Measurements from ENCODE around the gene DMAC2.
"Not testable (repeated sequence)": the region's sequence is repeated elsewhere in the genome, so short reads cannot be mapped to it uniquely, and the experiment has no call there.

DMAC2 gene

DNA sequence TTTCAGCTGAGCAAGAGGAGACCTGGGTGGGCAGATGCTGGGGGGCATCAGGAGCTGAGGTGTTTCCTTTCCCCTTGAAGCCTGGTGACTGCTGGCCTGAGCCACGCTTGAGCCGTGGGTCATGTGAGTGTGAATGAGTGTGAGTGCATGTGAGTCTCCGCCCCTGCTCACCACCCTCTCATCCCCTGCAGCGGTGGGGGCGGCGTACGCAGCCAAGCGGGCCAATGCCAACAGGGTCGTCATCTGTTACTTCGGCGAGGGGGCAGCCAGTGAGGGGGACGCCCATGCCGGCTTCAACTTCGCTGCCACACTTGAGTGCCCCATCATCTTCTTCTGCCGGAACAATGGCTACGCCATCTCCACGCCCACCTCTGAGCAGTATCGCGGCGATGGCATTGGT, 17.7 kb downstream of the DMAC2 start:
- no peak for DNase-seq

DNA sequence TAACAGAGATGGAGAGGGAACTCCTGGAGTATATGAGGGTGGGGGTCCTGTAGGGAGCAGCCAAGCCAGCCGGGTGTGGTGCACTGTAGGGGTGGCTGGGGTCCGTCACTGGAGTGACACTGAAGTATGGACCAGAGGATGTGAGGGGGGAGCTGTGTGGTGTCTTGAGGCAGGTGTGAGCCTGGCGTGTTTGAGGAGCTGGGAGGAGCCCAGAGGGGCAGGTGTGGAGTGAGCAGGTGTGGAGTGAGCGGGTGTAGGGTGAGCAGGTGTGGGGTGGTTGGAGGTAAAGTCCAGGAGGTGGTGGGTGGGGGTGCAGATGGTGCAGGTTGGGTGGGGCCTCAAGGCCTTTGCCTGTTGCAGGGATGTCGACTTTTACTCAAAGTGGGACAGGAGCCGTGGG, 18.4 kb downstream of the DMAC2 start:
- DNase-seq: no peak

DNA sequence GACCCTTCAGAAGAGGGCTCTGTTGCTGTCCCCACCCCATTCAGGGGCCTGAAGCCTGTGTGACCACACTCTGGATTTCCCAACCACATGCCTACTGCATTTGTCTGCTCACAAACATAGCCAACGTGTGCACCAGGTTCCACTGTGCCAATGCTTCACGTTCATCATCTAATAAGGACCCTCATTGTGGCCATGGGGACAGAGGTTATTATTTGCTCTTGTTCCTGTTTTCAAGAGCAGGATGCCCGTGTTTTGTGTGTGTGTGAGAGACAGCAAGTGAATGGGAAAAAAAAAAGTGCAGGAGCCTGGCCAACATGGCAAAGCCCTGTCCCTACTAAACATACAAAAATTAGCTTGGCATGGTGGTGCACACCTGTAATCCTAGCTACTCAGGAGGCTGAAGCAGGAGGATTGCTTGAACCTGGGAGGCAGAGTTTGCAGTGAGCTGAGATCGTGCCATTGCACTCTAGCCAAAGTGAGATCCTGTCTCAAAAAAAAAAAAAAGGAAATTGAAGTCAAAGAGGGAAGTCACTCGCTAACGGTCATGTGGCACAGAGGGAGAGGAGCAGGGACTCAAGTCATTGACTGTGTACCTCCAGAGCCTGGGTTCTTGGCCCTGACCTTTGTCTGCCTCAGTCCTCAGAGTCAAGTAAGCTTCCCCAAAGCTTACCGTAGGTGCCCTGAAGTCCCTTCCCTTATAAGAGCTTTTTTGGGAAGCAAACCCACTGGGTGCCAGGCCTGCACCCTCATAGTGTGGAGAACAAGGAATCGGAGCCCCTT, 19.4 kb downstream of the DMAC2 start:
- no peak for DNase-seq

DNA sequence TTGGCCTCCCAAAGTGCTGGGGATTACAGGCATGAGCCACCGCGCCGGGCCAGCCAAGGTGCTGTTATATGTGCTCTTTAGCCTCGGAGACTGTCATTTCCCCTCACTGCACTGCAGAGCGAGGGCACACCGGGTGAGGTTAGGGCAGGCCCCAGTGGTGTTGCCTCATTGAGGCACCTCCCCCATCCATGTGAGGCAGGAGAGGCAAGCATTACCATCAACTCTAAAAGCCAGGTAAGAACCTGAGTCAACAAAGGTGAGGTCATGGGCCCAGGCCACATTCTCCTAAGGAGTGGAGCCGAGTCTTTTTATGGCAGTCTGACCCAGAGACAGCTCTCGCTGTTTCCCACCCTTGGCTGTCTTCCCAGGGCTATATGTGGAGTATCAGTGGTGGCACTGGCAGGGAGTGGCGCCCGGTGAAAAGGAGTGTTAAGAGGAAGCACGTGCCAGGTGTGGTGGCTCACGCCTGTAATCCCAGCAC, 23.5 kb downstream of the DMAC2 start:
- DNase-seq: no peak

DNA sequence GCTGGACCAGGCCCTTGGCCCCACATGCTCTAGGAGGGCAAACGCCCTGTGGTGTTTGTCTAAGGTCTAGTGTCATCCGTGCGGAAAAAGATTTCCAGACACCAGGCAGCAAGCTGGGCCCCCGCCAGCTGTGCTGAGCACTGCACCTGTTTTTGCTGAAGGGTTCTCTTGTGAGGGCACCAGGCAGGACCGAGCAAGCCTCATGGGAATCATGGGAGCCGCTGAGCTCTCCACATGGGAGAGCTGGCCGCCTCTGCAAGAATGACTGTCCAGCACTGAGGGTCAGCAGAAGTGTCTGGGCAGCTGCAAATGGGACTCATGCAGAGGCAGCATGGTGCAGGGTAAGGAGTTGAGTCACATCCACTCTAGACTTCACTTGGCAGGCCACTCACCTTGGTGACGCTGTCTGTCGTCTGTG, 24.5 kb downstream of the DMAC2 start:
- DNase-seq: no peak

DNA sequence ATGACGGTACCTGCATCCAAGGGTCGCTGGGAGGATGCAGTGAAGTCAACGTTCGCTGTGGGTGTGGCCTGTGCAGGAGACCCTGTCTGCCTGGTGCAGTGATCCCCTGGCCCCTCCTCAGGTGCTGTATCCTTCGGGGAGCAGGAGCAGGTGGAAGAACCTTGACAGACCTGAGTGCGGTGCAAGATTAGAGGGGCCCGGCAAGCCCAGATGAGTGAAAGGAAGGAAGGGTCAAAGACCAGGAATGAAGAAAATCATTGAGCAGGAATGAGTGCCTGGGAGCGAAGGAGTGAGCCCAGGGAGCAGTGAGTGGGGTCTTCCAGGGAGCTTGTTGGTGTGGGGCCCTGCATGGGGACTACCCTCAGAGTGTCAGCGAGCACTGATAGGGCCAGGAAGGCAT, 25.3 kb downstream of the DMAC2 start:
- DNase-seq: no peak

DNA sequence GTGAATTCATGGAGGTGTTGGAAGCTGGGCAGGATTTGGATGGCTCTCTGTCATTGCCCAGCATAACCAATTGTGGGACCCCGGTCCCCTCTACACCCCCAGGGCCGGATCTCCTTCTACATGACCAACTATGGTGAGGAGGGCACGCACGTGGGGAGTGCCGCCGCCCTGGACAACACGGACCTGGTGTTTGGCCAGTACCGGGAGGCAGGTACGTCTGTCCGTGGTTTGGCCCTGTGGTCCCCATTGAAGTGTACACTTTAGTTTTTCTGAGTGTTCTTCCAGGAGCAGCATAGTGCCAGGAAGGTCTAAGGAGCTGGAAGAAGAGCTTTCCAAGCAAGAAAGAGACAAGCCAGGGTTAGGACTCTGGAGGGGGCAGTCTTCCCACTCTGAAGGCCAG, 25.8 kb downstream of the DMAC2 start:
- no peak for DNase-seq

DNA sequence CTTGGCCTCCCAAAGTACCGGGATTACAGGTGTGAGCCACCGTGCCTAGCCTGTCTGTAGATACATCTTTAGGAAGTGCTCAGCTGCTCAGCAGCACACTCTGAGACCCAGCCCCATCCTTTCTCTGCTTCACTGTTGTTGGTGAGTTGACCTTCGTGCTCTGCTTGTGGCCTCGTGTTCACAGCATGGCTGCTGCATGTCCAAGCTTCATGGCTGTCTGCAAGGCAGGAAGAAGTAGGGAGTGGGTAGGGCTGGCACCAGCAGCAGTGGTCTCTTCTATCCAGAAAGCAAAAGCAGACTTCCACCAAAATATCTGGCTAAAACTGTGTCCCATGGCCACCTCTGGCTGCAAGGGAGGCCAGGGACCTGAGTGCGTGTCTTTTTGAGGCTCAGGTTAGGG, 26.8 kb downstream of the DMAC2 start:
- DNase-seq: no peak

DNA sequence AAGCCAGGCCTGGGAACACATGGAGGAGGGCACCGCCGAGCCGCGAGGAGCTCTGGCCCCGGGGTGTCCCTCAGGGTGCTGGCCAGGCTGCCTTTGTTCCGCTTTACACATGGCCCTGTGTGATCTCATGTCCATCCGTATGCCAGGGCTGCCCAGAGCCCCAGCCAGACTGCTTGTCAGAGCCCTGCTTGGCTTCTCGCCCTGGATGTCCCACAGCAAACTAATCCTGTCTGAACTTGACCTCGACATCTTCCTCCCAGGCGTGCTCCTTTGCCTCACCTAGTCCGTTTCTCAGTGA, 27.8 kb downstream of the DMAC2 start:
- DNase-seq: no peak

DNA sequence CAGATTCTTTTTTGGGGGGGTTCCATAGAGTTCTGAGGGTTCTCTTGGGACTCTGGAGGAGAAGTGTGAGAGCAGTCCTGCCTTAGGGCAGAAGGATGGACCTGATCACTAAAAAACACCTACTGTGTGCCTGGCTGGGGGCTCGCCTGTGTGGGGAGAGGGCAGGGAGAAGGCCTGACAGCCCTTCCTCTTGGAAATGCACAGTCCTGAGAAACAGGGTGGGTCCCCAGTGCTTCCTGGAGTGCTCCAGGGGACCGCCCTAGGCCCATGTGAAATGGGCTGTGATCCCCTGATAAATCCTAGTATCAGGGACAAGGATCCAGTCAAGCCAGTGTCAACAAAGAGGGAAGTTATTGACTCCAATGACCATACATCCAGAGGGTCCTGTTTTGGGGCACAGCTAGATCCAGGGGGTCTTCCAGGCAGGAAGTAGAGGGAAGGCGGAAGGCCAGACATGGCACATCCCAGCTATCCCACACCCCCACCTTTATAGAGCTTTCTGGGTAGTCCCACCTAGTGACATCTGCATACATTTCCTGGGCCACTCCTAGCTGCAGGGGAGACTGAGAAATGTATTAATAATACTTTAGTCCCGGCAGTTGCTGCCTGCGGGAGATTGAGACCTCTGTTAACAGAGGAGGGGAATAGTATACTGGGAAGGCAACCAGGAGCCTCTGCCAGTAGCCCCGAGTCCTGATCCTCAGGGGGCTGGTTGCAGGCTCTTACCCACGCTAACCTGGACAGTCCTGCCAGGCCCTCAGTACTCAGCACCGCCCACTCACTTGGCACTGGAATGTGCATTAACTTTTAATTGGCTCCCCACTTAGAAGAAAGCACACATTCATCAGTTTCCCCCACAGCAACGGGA, 28.4 kb downstream of the DMAC2 start:
- DNase-seq: no peak

DNA sequence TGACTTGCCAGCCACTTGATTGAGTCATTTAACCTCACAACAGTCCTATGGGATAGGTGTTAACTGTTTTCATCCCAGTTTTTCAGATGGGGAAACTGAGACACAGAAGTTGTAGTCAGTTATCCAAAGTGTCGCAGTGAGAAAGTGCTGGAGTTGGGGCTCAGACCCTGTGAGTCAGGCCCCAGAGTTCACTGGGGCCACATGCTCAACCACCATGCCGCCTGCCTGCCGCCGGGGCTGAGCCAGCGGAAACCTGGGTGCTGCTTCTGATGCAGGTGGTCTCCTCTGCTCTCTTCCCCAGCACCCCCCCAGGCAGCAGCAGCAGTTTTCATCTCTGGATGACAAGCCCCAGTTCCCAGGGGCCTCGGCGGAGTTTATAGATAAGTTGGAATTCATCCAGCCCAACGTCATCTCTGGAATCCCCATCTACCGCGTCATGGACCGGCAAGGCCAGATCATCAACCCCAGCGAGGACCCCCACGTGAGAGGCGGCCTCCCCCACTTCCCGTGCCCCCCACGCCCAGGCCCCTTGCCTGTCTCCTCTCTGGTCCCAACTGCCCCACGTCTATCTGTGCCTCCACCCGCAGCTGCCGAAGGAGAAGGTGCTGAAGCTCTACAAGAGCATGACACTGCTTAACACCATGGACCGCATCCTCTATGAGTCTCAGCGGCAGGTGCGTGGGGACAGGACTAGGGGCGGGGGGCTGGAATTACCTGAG, 29.2 kb downstream of the DMAC2 start:
- no peak for DNase-seq

DNA sequence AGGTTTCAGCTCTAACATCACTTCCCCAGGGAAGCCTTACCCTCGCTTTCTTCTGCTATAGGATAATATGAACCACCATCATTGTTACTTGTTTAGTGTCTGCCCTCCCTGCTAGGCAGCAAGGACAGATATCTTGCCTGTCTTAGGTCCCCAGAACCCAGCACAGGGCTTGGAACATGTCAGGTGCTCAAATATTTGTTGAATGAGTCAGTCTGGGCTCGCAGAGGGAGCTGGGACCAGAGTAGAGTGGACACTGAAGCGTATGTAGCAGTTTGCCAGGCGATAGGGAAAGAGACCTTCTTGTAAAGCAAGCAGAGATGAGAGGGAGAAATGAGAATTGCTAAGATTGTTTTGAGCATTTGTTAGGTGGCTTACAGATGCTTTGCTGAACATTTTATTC, 30.4 kb downstream of the DMAC2 start:
- no peak for DNase-seq

DNA sequence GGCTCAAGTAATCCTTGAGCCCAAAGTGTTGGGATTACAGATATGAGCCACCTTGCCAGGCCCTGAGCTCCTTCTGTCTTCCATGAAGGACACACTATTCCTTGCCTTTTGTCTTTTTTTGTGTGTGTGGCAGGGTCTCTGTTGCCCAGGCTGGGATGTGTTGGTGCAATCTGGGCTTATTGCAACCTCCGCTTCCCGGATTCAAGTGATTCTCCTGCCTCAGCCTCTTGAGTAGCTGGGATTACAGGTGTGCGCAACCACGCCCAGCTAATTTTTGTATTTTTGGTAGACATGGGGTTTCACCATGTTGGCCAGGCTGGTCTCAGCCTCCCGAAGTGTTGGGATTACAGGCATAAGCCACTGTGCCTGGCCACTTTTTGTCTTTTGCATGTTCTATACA, 30.9 kb downstream of the DMAC2 start:
- DNase-seq: not testable (repeated sequence)

DNA sequence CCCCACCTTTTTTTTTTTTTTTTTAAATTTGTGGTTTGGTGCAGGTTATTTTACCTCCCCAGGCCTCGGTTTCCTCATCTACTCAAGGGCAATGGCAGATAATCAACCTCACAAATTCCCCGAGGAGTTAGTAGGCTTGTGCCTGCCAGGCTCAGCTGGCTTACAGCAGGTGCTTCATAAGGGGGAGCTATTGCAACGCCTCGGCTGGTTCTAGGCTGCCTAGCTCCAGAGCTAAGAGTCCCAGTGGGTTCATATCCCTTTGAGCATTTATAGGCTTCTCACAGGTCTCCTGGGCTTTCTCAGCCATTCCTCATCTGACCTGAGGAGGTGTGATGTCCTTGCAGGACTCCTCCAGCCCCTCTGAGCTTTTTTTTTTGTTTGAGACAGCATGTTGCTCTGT, 31.5 kb downstream of the DMAC2 start:
- DNase-seq: no peak

DNA sequence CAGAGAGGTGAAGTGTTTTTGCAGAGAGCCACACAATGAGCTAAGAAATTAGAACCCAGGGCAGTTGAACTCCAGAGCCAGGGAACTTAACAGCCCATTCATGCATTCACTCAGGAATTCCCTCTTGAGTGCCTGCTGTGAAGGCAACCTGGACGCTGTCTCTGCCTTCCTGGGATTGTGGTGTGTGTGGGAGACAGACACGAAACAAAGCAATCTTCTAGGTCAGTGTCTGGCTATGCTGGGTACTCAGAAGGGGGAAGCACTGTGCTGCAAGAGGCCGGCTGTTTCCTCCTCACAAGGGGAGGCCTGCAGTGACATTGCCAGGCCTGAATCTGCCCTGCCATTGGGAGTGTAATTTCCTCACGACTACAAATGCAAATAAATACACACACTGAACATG, 32.4 kb downstream of the DMAC2 start:
- no peak for DNase-seq

DNA sequence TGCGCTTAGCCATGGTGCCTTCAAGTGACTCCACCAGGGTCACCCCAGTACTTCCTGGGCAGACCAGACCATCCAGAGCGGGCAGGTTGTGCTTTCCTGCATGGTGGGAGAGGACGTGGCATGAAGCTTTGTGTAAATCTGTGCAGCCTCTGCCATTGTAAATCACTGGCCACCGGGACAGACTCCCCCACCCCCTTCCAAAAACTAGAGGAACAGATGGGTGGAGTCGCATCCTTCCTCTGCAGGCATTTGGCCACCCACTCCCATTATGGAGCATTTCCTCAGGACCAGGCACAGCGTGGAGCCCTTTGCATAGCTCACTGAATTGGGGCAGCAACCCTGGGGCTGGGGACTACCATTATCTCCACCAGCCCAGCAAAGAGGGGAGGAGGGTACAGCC, 33.9 kb downstream of the DMAC2 start:
- DNase-seq: no peak

DNA sequence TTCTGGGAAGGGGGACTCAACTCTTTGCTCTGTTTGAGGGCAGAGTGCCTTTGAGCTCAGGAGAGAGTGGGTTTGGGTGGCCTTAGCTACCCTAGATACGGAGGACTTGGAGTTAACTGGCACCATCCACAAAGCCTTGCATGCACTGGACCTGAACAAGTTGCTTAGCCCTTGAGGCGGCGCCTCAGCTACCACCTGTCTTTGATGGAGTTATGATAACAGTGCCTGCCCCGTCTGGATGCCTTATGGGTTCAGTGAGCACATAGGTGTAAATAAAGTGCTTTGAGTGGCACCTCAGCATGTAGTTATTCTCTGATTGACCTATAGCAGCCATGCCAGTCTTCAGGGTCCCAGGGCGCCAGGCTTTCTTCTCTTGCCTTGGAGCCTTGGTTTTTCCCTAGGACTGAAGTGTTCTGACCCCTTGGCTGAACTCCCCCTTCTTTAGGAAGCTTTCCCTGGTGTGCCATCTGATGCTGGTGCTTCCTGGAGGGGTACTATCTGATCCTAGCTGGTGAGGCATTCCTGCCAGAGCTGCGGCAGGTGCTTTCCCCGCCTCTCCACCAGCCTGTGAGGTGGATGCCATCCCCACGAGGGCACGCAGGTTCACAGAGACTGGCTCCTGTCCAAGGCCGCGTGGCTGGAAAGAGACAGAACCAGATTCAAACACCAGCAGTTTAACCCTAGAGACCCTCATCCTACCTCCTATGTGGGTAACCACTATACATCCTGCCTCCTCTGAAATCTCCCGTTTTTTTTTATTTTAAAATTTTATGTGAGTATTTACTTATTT, 36.3 kb downstream of the DMAC2 start:
- no peak for DNase-seq

DNA sequence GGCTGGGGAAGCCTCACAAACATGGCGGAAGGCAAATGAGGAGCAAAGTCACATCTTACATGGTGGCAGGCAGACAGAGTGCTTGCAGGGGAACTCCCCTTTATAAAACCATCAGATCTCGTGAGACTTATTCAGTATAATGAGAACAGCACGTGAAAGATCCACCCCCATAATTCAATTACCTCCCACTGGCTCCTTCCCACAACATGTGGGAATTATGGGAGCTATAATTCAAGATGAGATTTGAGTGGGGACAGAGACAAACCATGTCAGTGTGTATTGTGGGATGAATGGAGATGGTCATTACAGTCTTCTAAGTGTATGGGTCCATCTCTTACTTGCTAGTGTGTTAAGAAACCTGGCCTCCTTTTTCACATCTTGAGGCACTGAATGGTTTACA, 37.7 kb downstream of the DMAC2 start:
- no peak for DNase-seq

DNA sequence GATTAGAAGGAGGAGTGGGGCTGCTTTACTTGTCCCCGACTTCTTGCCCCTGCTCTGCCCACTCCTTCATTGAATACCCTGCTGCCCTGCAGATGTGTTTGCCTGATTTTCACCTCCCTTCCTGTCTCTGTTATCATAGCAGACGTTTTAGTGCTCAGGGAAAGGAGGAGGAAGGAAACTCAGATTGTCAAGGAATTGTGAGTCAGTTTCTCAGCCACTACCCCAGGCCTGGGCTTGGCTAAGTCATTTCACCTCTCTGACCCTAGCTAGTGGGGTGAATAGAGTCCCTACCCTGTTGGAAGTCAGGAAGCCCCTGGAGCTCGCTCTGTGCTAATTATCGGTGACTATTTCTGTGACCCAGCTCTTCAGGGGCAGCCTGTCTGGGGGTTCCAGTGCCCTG, 38.2 kb downstream of the DMAC2 start:
- DNase-seq: no peak

DNA sequence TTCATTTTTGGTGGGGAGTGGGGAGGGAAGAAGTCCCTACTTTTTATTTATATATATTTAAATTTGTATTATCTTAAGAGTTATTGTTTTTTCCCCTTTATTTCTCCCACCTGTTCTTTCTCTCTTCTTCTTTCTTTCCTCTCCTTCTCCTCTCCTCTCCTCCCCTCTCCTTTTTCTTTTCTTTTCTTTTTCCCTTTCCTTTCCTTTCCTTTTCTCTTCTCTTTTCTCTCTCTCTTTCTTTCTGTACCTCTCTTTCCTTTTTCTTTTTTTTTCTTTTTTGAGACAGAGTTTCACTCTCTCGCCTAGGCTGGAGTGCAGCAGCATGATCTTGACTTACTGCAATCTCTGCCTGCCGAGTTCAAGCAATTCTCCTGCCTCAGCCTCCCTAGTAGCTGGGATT, 40.2 kb downstream of the DMAC2 start:
- DNase-seq: no peak

DNA sequence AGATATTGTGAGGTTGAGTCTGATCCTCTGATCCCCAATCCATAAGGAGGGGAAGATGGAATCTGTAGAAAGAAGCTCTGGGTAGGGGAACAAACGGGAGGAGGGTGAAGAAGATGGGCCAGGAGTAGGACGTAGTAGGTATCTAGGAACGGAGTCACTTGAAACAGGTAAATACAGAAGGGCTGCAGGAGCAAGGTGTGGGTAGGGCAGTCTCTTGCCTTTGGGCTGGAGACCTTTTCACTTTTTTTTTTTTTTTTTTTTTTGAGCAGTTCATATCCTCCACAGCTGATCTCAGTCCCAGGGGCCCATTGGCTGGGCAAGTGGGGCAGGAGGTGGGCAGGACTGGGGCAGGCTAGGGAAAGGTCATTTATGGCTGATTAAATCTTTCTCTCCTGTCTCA, 40.6 kb downstream of the DMAC2 start:
- no peak for DNase-seq

DNA sequence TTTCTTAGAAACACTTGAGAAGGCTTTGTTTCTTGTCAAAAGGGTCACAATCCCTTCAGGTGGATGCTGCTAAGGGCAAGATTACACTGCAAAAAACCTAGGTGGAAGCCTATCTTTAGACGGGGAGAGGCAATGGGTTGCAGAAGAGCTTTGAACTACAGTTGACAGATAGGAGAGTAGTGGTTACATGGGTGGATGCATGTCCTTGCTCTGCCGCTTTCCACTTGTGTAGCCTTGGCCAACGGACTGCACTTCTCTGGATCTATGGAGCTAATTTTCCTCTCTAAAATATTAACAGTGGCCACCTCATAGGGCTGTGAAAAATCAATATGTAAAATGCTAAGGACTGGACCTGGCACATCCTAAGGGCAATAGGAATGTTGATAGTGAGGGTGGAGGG, 41.1 kb downstream of the DMAC2 start:
- no peak for DNase-seq

DNA sequence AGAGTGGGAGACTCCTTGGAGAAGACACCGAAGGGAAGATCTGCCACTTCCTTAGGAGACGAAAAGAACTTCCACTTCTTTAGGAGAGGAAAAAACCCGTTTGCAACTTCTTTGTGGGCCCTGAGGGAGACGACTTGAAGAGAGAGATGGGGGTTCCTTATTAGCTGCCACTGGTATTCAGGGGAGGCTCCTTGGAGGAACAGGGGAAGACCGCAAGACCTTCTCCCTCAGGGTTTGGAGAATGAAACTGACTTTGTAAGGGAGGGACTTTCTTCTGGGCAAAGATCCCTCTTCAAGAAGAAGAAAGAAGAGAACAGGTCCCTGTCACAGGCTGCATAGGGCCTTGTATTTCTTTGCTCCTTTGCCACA, 41.7 kb downstream of the DMAC2 start:
- DNase-seq: no peak

All from activated CD8-positive, alpha-beta memory T cell treated with anti-CD3 and anti-CD28 coated beads, Interleukin-2, amount 50 U/mL, for 48 hours (primary cell).